ENCODE results near the gene ZNF350. TPM values are rescaled to one million over a fixed set of nuclear protein-coding genes. Genes with fewer than 3 reads are reported as not detected.
"Not testable (repeated sequence)": the region's sequence is repeated elsewhere in the genome, so short reads cannot be mapped to it uniquely, and the experiment has no call there.

Gene ZNF350
- total and polyA plus RNA-seq, 2 of the 13 experiments (the other 11 are each of a cell fraction or from before 2014, with no cell fraction given) = 3.7 to 6.9 TPM

DNA sequence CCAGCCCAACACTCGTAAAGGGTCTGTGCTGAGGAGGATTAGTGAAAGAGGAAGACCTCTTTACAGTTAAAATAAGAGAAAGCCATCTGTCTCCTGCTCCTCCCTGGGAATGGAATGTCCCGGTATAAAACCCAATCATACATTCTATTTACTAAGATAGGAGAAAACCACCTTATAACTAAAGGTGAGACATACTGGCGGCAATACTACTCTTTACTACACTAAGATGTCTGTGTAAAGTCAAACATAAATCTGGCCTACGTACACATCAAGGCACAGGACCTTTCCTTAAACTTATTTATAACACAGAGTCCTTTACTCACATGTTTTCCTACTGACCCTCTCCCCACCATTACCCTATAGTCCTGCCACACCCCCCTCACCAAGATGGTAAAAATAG is 3.3 kb downstream of the ZNF350 start:
- Histone ChIP-seq H3K79me2 (ENCODE audit: insufficient read depth, low read length) (peaks cover 39% of the 10 kb centered on the region), H3K4me3 (replicated peaks in 1 of 3; ENCODE audit: insufficient read depth in 1 of 3, low read depth in 2 of 3, low read length in 3 of 3) (no peak overlapping the region), H3K4me1 (ENCODE audit: insufficient read depth, low read length) (peaks cover 10% of the 10 kb centered on the region; the same call in 1 of the 2 replicates), H3K27ac (ENCODE audit: extremely low read length, insufficient read depth, low read length) (no peak overlapping the region), H3K4me2 (ENCODE audit: low read depth, low read length) (no peak overlapping the region), H3K9me3 (ENCODE audit: low read length) (peaks cover 37% of the 10 kb centered on the region), H4K20me1 (ENCODE audit: insufficient read depth, low read length) (no peaks in the 10 kb centered on the region), H3K27me3 (ENCODE audit: control insufficient read depth in 1 of 2, insufficient read depth in 2 of 2, low read length in 2 of 2) (peaks cover 0 to 7% of the 10 kb centered on the region in 2 experiments; a peak in 1 of 5 replicates), H2AFZ (ENCODE audit: low read length) (no peak overlapping the region), H3K9ac (ENCODE audit: insufficient read depth, low read depth, low read length) (no peak overlapping the region), H3K36me3 (replicated peaks in 1 of 2; ENCODE audit: control insufficient read depth in 1 of 2, insufficient read depth in 2 of 2, low read length in 2 of 2) (peaks cover 0 to 4% of the 10 kb centered on the region in 2 experiments; a peak in 1 of 5 replicates)
- ATAC-seq (no peak), DNase-seq (ENCODE audit: low spot score) (no peak), FAIRE-seq (no peak)
- WGBS (ENCODE audit: low lambda C conversion rate) = 93% methylated on average over 4 of the region's 4 CpGs
- BruUV-seq (replicated peaks) = no TSS peak
- in situ Hi-C loops (cut with HindIII; ENCODE audit: extremely low pct_ligation_motif_present, low pct_unique_long_range_greater_than_20kb) = no loop called here
- intact Hi-C loops (cut with micrococcal nuclease; ENCODE audit: unreplicated experiment) = no loop called here
- TF ChIP-seq ZNF75D (CRISPR knock-in tag; IDR thresholded peaks at IDR 0.05; ENCODE audit: borderline replicate concordance) (no peak), YEATS4 (CRISPR knock-in tag; IDR thresholded peaks at IDR 0.05; ENCODE audit: borderline replicate concordance) (no peak), KDM2A (CRISPR knock-in tag; IDR thresholded peaks at IDR 0.05; ENCODE audit: borderline replicate concordance, low read depth) (no peak), ZNF879 (CRISPR knock-in tag; IDR thresholded peaks at IDR 0.05) (no peak), TP53 (CRISPR knock-in tag; conservative IDR thresholded peaks at IDR 0.05) (no peak), KLF12 (CRISPR knock-in tag; IDR thresholded peaks at IDR 0.05; ENCODE audit: borderline replicate concordance) (no peak), SMAD1 (CRISPR knock-in tag; IDR thresholded peaks at IDR 0.05; ENCODE audit: borderline replicate concordance, low read depth) (no peak), HIVEP1 (CRISPR knock-in tag; IDR thresholded peaks at IDR 0.05) (no peak), RCOR2 (CRISPR knock-in tag; IDR thresholded peaks at IDR 0.05) (no peak), CBX5 (CRISPR knock-in tag; IDR thresholded peaks at IDR 0.05; ENCODE audit: borderline replicate concordance) (no peak), REPIN1 (CRISPR knock-in tag; IDR thresholded peaks at IDR 0.05; ENCODE audit: borderline replicate concordance, low read depth) (no peak), MZF1 (CRISPR knock-in tag; IDR thresholded peaks at IDR 0.05; ENCODE audit: borderline replicate concordance) (no peak), KDM4B (CRISPR knock-in tag; IDR thresholded peaks at IDR 0.05) (no peak), ZNF446 (CRISPR knock-in tag; IDR thresholded peaks at IDR 0.05) (no peak)
- TF ChIP-seq, protein P1, sequence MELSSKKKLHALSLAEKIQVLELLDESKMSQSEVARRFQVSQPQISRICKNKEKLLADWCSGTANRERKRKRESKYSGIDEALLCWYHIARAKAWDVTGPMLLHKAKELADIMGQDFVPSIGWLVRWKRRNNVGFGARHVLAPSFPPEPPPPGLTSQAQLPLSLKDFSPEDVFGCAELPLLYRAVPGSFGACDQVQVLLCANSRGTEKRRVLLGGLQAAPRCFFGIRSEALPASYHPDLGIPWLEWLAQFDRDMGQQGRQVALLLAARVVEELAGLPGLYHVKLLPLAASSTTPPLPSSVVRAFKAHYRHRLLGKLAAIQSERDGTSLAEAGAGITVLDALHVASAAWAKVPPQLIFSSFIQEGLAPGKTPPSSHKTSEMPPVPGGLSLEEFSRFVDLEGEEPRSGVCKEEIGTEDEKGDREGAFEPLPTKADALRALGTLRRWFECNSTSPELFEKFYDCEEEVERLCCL (CRISPR knock-in tag; IDR thresholded peaks at IDR 0.05; ENCODE audit: borderline replicate concordance) = no peak
- TF ChIP-seq, protein P2, sequence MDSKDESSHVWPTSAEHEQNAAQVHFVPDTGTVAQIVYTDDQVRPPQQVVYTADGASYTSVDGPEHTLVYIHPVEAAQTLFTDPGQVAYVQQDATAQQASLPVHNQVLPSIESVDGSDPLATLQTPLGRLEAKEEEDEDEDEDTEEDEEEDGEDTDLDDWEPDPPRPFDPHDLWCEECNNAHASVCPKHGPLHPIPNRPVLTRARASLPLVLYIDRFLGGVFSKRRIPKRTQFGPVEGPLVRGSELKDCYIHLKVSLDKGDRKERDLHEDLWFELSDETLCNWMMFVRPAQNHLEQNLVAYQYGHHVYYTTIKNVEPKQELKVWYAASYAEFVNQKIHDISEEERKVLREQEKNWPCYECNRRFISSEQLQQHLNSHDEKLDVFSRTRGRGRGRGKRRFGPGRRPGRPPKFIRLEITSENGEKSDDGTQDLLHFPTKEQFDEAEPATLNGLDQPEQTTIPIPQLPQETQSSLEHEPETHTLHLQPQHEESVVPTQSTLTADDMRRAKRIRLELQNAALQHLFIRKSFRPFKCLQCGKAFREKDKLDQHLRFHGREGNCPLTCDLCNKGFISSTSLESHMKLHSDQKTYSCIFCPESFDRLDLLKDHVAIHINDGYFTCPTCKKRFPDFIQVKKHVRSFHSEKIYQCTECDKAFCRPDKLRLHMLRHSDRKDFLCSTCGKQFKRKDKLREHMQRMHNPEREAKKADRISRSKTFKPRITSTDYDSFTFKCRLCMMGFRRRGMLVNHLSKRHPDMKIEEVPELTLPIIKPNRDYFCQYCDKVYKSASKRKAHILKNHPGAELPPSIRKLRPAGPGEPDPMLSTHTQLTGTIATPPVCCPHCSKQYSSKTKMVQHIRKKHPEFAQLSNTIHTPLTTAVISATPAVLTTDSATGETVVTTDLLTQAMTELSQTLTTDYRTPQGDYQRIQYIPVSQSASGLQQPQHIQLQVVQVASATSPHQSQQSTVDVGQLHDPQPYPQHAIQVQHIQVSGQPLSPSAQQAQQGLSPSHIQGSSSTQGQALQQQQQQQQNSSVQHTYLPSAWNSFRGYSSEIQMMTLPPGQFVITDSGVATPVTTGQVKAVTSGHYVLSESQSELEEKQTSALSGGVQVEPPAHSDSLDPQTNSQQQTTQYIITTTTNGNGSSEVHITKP (CRISPR knock-in tag; IDR thresholded peaks at IDR 0.05; ENCODE audit: low read depth) = no peak
- CTCF ChIA-PET (ENCODE audit: low intra/inter-chr PET ratio, low total read pairs) = no interaction called here
- POLR2A ChIA-PET = no interaction called here

- ATAC-seq; H4K20me1 ChIP-seq (ENCODE audit: insufficient read depth, low read length); DNase-seq (ENCODE audit: low spot score); H3K27me3 ChIP-seq (ENCODE audit: control insufficient read depth in 1 of 2, insufficient read depth in 2 of 2, low read length in 2 of 2); H3K4me2 ChIP-seq (ENCODE audit: low read depth, low read length); H3K4me3 ChIP-seq (replicated peaks in 1 of 3; ENCODE audit: insufficient read depth in 1 of 3, low read depth in 2 of 3, low read length in 3 of 3); in situ Hi-C loops (cut with HindIII; ENCODE audit: extremely low pct_ligation_motif_present, low pct_unique_long_range_greater_than_20kb); H3K27ac ChIP-seq (ENCODE audit: extremely low read length, insufficient read depth, low read length); POLR2A ChIA-PET; H2AFZ ChIP-seq (ENCODE audit: low read length); H3K36me3 ChIP-seq (replicated peaks in 1 of 2; ENCODE audit: control insufficient read depth in 1 of 2, insufficient read depth in 2 of 2, low read length in 2 of 2); CTCF ChIA-PET (ENCODE audit: low intra/inter-chr PET ratio, low total read pairs); H3K4me1 ChIP-seq (ENCODE audit: insufficient read depth, low read length); FAIRE-seq; intact Hi-C loops (cut with micrococcal nuclease; ENCODE audit: unreplicated experiment); H3K9ac ChIP-seq (ENCODE audit: insufficient read depth, low read depth, low read length); BruUV-seq (replicated peaks): not testable (repeated sequence)
- 91% methylated on average over 3 of the region's 6 CpGs for WGBS (ENCODE audit: low lambda C conversion rate)
- Histone ChIP-seq H3K79me2 (ENCODE audit: insufficient read depth, low read length) (peaks cover 32% of the 10 kb centered on the region), H3K9me3 (ENCODE audit: low read length) (peaks cover 45% of the 10 kb centered on the region; the same call in 1 of the 2 replicates)
These were observed 5.7 kb downstream of the ZNF350 start for GRCh38 chr19:51980926-51981325.

Measured in HepG2 (cell line).